Measurements from ENCODE around the gene ALDH1L1.
A peak's percentile ranks its signal among the peaks of the same experiment; 100 is the strongest.
"Not testable (repeated sequence)": the region's sequence is repeated elsewhere in the genome, so short reads cannot be mapped to it uniquely, and the experiment has no call there.

Gene ALDH1L1

DNA sequence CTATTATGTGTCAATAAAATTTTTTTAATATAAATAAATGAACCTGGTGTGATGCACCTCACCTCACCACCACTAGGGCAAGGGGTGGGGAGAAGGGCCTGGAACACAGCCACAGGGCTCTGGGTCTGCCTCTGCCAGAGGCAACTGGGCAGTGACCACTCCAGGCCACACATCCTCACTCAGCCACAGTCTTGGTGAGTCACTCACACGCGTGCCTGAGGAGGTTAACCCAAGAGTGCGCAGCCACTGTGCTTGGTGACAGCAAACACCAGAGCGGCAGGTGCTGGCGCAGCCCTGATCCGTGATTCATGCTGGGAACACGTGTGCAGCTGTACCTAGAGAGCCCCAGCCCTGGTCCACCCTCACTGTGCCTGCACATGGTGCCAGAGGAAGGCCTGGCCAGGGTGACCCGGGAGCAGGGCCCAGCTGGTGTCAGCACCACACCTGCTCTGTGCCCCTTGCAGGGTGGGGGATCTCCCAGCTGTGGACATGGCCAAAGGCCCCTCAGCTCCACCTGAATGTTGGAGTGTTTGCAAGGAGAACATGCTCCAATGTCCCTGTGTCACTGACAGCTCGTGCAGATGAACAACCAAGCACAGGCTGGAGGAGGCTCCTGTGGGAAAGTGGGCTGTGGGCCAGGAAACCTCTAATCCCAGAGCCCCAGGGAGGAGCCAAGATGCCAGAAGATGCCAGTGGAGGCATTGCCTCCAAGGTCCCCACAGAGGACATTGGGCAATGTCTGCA lies 98.6 kb downstream of the ALDH1L1 start:
- peak; percentile 37 for DNase-seq (ENCODE audit: low read depth)

GRCh38 chr3:126080970-126081369 lies 99.4 kb downstream of the ALDH1L1 start:
- DNase-seq (ENCODE audit: low read depth), result no peak

DNA sequence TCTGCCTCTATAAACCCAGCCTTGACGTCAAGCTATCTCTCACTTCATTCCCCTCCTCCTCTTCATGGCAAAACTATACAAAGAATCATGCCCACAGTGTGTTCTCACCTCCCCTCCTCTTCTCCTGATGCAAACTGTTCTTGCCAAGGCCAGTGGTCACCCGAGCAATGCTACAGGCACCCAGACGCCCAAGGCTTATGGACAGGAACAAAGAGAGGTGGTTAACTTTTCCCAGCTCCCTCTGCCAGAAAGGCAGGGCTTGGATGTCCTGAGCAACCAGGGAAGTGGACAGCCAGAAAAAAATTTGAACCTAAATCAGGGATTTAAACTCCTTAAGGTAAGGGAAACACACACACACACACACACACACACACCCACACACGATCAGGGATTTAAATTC lies 101.5 kb downstream of the ALDH1L1 start:
- DNase-seq (ENCODE audit: low read depth), result no peak

DNA sequence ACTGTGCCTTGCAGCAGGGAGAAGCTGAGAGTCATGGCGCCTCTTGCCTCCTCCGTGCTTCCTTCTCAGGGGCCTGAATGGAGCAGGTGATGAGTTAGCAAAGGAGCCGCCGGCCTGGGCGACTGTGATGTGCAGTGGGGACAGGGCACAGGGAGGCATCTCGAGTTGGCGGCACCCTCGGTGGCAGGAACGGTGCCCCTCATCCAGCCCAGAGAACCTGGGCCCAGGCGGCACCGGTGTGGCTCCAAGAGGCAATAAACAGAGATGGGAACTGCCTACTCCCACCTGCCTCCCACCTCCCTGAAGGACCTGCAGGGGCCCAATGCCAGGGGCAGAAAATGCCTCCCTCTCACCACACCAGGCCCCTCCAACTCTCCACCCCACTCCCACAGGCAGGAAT lies 102.6 kb downstream of the ALDH1L1 start:
- no peak for DNase-seq (ENCODE audit: low read depth)

DNA sequence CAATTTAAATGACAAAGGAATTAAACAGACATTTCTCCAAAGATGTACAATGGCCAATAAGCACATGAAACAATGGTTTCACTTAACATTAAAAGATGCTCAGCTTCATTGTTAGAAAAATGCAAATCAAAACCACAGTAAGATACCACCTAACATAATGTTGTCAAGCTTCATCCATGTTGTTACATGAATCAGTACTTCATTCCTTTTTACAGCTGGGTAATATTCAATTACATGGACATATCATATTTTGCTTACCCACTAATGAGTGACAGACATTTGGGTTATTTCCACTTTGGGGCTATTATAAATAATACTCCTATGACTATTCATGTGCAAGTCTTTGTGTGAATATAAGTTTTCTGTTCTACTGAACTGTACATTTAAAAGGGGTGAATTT lies 104.2 kb downstream of the ALDH1L1 start:
- DNase-seq (ENCODE audit: low read depth), result no peak

GRCh38 chr3:126070146-126070545 lies 110.2 kb downstream of the ALDH1L1 start:
- DNase-seq (ENCODE audit: low read depth), result no peak

GRCh38 chr3:126067959-126068358 lies 112.4 kb downstream of the ALDH1L1 start:
- DNase-seq (ENCODE audit: low read depth), result no peak

DNA sequence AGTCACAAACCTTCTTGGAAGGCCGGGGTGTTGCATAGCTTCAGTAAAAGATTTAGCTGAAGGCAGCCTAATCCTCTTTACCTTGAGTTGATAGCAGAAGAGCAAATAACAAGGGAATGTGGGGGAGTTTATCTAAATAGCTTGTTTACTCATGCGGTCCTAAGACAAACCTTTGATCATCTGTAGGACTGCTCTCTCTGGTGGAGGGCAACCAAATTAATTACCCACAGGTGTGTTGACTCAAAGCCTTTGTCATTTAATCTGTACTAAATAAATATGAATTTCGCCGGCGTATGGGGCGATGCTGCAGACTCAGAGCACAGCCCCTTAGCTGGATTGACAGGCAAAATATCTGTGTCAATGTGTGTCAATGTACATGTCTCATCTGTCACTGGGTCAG lies 113.7 kb downstream of the ALDH1L1 start:
- DNase-seq (ENCODE audit: low read depth), result not testable (repeated sequence)

GRCh38 chr3:126065876-126066275 lies 114.5 kb downstream of the ALDH1L1 start:
- no peak for DNase-seq (ENCODE audit: low read depth)

GRCh38 chr3:126064627-126065258 lies 115.6 kb downstream of the ALDH1L1 start:
- DNase-seq (ENCODE audit: low read depth), result no peak

GRCh38 chr3:126063358-126063965 lies 116.9 kb downstream of the ALDH1L1 start:
- DNase-seq (ENCODE audit: low read depth), result no peak

DNA sequence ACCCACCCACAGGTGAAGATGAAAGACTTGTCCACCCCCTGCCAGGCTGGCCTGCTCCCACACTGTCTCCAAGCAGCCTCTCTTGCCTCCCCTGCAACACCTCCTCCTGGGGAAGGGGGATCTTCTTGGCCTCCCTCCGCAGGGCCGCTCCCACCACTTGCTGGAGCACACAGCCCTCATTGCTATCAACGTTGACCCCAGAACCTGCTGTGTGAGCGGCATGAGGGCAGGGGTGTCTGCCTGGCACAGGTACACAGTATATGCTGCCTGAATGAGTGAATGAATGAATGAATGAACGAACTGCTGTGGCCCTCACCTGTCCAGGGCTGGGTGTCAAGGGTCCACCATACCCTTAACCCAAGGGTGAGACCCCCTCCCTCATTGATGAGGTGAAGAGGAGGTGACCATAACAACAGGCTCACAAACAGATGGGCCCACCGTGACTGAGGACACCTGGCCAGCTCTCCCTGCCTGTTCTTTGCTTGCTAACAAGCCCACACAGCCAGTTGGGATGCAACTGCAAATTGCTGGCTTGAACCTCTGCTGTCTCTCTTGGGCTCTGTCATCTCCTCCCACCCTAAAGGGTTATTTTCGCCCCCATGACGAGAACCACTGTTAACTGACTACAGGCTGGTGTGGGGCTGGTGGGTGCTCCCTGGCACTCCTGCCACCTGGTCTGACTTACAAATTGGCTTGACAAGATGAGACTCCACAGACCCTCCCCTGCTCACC lies 118.9 kb downstream of the ALDH1L1 start:
- no peak for DNase-seq (ENCODE audit: low read depth)

GRCh38 chr3:126060613-126061145 lies 119.7 kb downstream of the ALDH1L1 start:
- no peak for DNase-seq (ENCODE audit: low read depth)

- no peak for DNase-seq (ENCODE audit: low read depth)
These were observed 121.7 kb downstream of the ALDH1L1 start for GRCh38 chr3:126058666-126059065.

GRCh38 chr3:126057936-126058335 lies 122.5 kb downstream of the ALDH1L1 start:
- DNase-seq (ENCODE audit: low read depth), result no peak

- DNase-seq (ENCODE audit: low read depth), result no peak
These were observed 122.9 kb downstream of the ALDH1L1 start for GRCh38 chr3:126057501-126057819.

GRCh38 chr3:126056681-126057500 lies 123.5 kb downstream of the ALDH1L1 start:
- DNase-seq (ENCODE audit: low read depth), result no peak

- no peak for DNase-seq (ENCODE audit: low read depth)
These were observed 124.3 kb downstream of the ALDH1L1 start for GRCh38 chr3:126056088-126056487.

DNA sequence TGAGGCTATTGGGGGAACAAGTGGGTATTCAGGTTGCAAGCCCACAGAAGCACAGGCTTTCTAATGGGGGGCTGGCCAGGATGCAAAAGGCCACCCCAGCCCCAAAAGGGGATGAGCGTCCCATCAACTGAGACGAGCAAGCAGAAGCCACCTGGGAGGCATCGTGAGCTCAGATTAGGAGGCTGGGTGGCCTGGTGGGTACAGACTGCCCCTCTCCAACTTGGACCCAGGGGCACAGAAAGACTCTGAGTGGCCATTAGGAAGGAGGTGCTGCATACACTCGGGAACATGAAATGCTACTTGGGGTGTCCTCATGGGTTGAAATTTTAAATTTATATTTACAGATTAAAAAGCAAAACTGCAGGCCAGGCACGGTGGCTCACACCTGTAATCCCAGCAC lies 125.5 kb downstream of the ALDH1L1 start:
- DNase-seq (ENCODE audit: low read depth), result no peak

GRCh38 chr3:126053949-126054569 lies 126.3 kb downstream of the ALDH1L1 start:
- DNase-seq (ENCODE audit: low read depth), result no peak
